Stimulated activated CD8-positive, alpha-beta memory T cell treated with anti-CD3 and anti-CD28 coated beads, Interleukin-4, amount 100 ng/mL, for 4 hours (primary cell): ENCODE measurements around the gene PRRG3.

Source experiments
- DNase-seq, 2 donors: peaks; one replicate each; pipeline ENCODE4 v3.0.0-alpha.2; 2020; ENCODE audit warnings: low read depth in 2 of 2, low spot score in 1 of 2

The PRRG3 gene

GRCh38 chrX:151704041-151704663 lies 8.9 kb downstream of the PRRG3 start:
- no peak for DNase-seq

GRCh38 chrX:151708821-151709220 lies 13.6 kb downstream of the PRRG3 start:
- DNase-seq, result no peak

GRCh38 chrX:151710457-151710856 lies 15.2 kb downstream of the PRRG3 start:
- DNase-seq, result no peak

GRCh38 chrX:151711154-151711553 lies 15.9 kb downstream of the PRRG3 start:
- no peak for DNase-seq

- DNase-seq, result no peak
Measured at GRCh38 chrX:151711787-151712186, 16.5 kb downstream of the PRRG3 start.

GRCh38 chrX:151712253-151712652 lies 17.0 kb downstream of the PRRG3 start:
- no peak for DNase-seq

GRCh38 chrX:151713849-151714248 lies 18.6 kb downstream of the PRRG3 start:
- DNase-seq, result no peak

- DNase-seq, result no peak
Measured at GRCh38 chrX:151714362-151714761, 19.1 kb downstream of the PRRG3 start.

GRCh38 chrX:151715752-151716151 lies 20.5 kb downstream of the PRRG3 start, which contains the start of gene FATE1:
Gene FATE1, plus strand, starts transcription at chrX:151716035. Its CDS starts 85 bp downstream, at chrX:151716120.
- DNase-seq, result no peak

- DNase-seq, result no peak
Measured at GRCh38 chrX:151722241-151722846, 27.1 kb downstream of the PRRG3 start.

GRCh38 chrX:151723156-151723760 lies 28.0 kb downstream of the PRRG3 start:
- no peak for DNase-seq

GRCh38 chrX:151724563-151725337 lies 29.5 kb downstream of the PRRG3 start:
- no peak for DNase-seq

GRCh38 chrX:151725338-151725614 lies 30.0 kb downstream of the PRRG3 start:
- DNase-seq, result no peak

GRCh38 chrX:151726751-151727150 lies 31.5 kb downstream of the PRRG3 start:
- no peak for DNase-seq

GRCh38 chrX:151727346-151727745 lies 32.1 kb downstream of the PRRG3 start:
- DNase-seq, result no peak

- DNase-seq, result no peak
Measured at GRCh38 chrX:151729056-151729725, 33.9 kb downstream of the PRRG3 start.

GRCh38 chrX:151734446-151734845 lies 39.2 kb downstream of the PRRG3 start, which contains the start of gene CNGA2:
Gene CNGA2, plus strand, starts transcription at chrX:151734746. Its CDS starts 3,738 bp downstream, at chrX:151738484.
- DNase-seq, result no peak

- no peak for DNase-seq
Measured at GRCh38 chrX:151735219-151735618, 40.0 kb downstream of the PRRG3 start.

- no peak for DNase-seq
Measured at GRCh38 chrX:151736685-151737084, 41.4 kb downstream of the PRRG3 start.

- no peak for DNase-seq
Measured at GRCh38 chrX:151737494-151737893, 42.2 kb downstream of the PRRG3 start.

- no peak for DNase-seq
Measured at GRCh38 chrX:151738751-151739150, 43.5 kb downstream of the PRRG3 start.
